ENCODE results near the gene SLC9B1.
"Not testable (repeated sequence)": the region's sequence is repeated elsewhere in the genome, so short reads cannot be mapped to it uniquely, and the experiment has no call there.

Gene SLC9B1

GRCh38 chr4:103011378-103012025, 8.0 kb downstream of the SLC9B1 start:
- DNase-seq: no peak

- DNase-seq: no peak
Observed at GRCh38 chr4:103010804-103011203, 8.7 kb downstream of the SLC9B1 start.

- peak; percentile 67 to 85 (median 81) for DNase-seq
Observed at GRCh38 chr4:103008875-103009729, 10.4 kb downstream of the SLC9B1 start.

GRCh38 chr4:103002551-103002950, 17.0 kb downstream of the SLC9B1 start:
- DNase-seq: no peak

- peak; percentile 13 to 37 (median 19) for DNase-seq
Observed at GRCh38 chr4:102994803-102995202, 24.7 kb downstream of the SLC9B1 start.

- peak in 2 of 3 donors; percentile 15 to 38 for DNase-seq
Observed at GRCh38 chr4:102993985-102994384, 25.5 kb downstream of the SLC9B1 start.

- DNase-seq: no peak
Observed at GRCh38 chr4:102988429-102989020, 31.0 kb downstream of the SLC9B1 start.

GRCh38 chr4:102981005-102981404, 38.5 kb downstream of the SLC9B1 start:
- no peak for DNase-seq

GRCh38 chr4:102961813-102962212, 57.7 kb downstream of the SLC9B1 start:
- DNase-seq: not testable (repeated sequence)

GRCh38 chr4:102959496-102959895, 60.0 kb downstream of the SLC9B1 start:
- DNase-seq: no peak

GRCh38 chr4:102945066-102945465, 74.4 kb downstream of the SLC9B1 start:
- DNase-seq: no peak

- not testable (repeated sequence) for DNase-seq
Observed at GRCh38 chr4:102938063-102938462, 81.4 kb downstream of the SLC9B1 start.

- no peak for DNase-seq
Observed at GRCh38 chr4:102935716-102936115, 83.8 kb downstream of the SLC9B1 start.

GRCh38 chr4:102919697-102920096, 99.8 kb downstream of the SLC9B1 start:
- DNase-seq: not testable (repeated sequence)

- no peak for DNase-seq
Observed at GRCh38 chr4:102918859-102919258, 100.6 kb downstream of the SLC9B1 start.

GRCh38 chr4:102901804-102902203, 117.7 kb downstream of the SLC9B1 start:
- no peak for DNase-seq

GRCh38 chr4:102897610-102898009, 121.9 kb downstream of the SLC9B1 start:
- DNase-seq: not testable (repeated sequence)

- not testable (repeated sequence) for DNase-seq
Observed at GRCh38 chr4:102896547-102896946, 123.0 kb downstream of the SLC9B1 start.

GRCh38 chr4:102889866-102890265, 129.6 kb downstream of the SLC9B1 start:
- DNase-seq: not testable (repeated sequence)

- not testable (repeated sequence) for DNase-seq
Observed at GRCh38 chr4:102888570-102888969, 130.9 kb downstream of the SLC9B1 start.

- no peak for DNase-seq
Observed at GRCh38 chr4:102883278-102883677, 136.2 kb downstream of the SLC9B1 start.

GRCh38 chr4:102881343-102881742, 138.2 kb downstream of the SLC9B1 start:
- no peak for DNase-seq

- DNase-seq: peak in 1 of 3 donors; percentile 3
Observed at GRCh38 chr4:102878901-102879300, 140.6 kb downstream of the SLC9B1 start.

GRCh38 chr4:102878349-102878748, 141.2 kb downstream of the SLC9B1 start:
- DNase-seq: peak; percentile 83 to 96 (median 88)
